ENCODE measurements around the gene PTPN14.

DNA sequence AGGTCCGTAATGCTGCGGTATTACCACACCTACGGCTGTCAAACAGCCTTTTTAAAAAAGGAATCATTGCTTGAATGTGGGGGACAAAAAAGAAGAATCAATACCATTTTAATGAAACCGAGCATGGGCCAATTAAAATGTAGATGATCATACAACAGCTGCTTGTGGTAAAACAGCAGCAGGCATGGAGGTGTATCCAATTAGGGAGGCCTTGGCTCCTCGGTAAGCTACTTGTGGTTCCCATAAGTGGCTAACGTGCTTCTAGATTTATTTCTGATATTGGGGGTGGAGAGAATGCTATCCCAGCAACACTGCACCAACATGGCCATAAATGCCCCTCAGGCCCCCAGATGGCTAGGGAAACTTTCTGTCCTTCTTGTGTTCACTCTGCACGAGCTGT is 1.8 kb downstream of the PTPN14 start:
- TF ChIP-seq CTCF (IDR thresholded peaks at IDR 0.05; ENCODE audit: poor library complexity, severe bottlenecking): no peak
- no peak for TF ChIP-seq RAD21 (conservative IDR thresholded peaks at IDR 0.05)
- no peak for TF ChIP-seq MXI1 (conservative IDR thresholded peaks at IDR 0.05; ENCODE audit: poor library complexity, severe bottlenecking)
- TF ChIP-seq SMC3 (conservative IDR thresholded peaks at IDR 0.05; ENCODE audit: poor library complexity): no peak

Measured in neural cell (in vitro differentiated cells).